ENCODE measurements around the gene PSPN.
"Not testable (repeated sequence)": the region's sequence is repeated elsewhere in the genome, so short reads cannot be mapped to it uniquely, and the experiment has no call there.

PSPN gene

GRCh38 chr19:6414793-6415590, 39.3 kb upstream of the PSPN start:
- Histone ChIP-seq H3K4me3 (ENCODE audit: low read length) (no peak overlapping the region), H3K36me3 (ENCODE audit: control insufficient read depth, insufficient read depth, low read length) (peaks cover 39% of the 10 kb centered on the region), H3K27ac (ENCODE audit: low read depth, low read length) (no peak overlapping the region)

GRCh38 chr19:6413721-6414643, 38.2 kb upstream of the PSPN start:
- H3K27me3 ChIP-seq (ENCODE audit: control insufficient read depth, insufficient read depth, low read length), result no peaks in the 10 kb centered on the region
- no peak overlapping the region for H3K4me3 ChIP-seq (ENCODE audit: low read length)
- H3K9ac ChIP-seq (ENCODE audit: low read length), result no peak overlapping the region
- H3K27ac ChIP-seq (ENCODE audit: low read depth, low read length), result no peak overlapping the region
- no peaks in the 10 kb centered on the region for H3K4me1 ChIP-seq (ENCODE audit: control insufficient read depth, insufficient read depth, low read length)
- peaks cover 39% of the 10 kb centered on the region for H3K36me3 ChIP-seq (ENCODE audit: control insufficient read depth, insufficient read depth, low read length)

More at GRCh38 chr19:6414793-6415590, 39.3 kb upstream of the PSPN start:
- Histone ChIP-seq H3K9ac (ENCODE audit: low read length) (no peak overlapping the region), H3K4me1 (ENCODE audit: control insufficient read depth, insufficient read depth, low read length) (no peaks in the 10 kb centered on the region), H3K27me3 (ENCODE audit: control insufficient read depth, insufficient read depth, low read length) (no peaks in the 10 kb centered on the region)

- H3K9ac ChIP-seq (ENCODE audit: low read length), result no peak overlapping the region
- H3K4me3 ChIP-seq (ENCODE audit: low read length), result no peak overlapping the region
- no peaks in the 10 kb centered on the region for H3K27me3 ChIP-seq (ENCODE audit: control insufficient read depth, insufficient read depth, low read length)
- H3K27ac ChIP-seq (ENCODE audit: low read depth, low read length), result no peak overlapping the region
- no peaks in the 10 kb centered on the region for H3K4me1 ChIP-seq (ENCODE audit: control insufficient read depth, insufficient read depth, low read length)
- peaks cover 37% of the 10 kb centered on the region for H3K36me3 ChIP-seq (ENCODE audit: control insufficient read depth, insufficient read depth, low read length)
Measured at GRCh38 chr19:6413291-6413690, 37.6 kb upstream of the PSPN start.

GRCh38 chr19:6412447-6413091, 36.8 kb upstream of the PSPN start:
- Histone ChIP-seq H3K36me3 (ENCODE audit: control insufficient read depth, insufficient read depth, low read length) (peaks cover 31% of the 10 kb centered on the region), H3K4me1 (ENCODE audit: control insufficient read depth, insufficient read depth, low read length) (no peaks in the 10 kb centered on the region), H3K27me3 (ENCODE audit: control insufficient read depth, insufficient read depth, low read length) (no peaks in the 10 kb centered on the region), H3K27ac (ENCODE audit: low read depth, low read length) (no peak overlapping the region), H3K4me3 (ENCODE audit: low read length) (no peak overlapping the region), H3K9ac (ENCODE audit: low read length) (no peak overlapping the region)

GRCh38 chr19:6412061-6412446, 36.3 kb upstream of the PSPN start:
- no peak overlapping the region for H3K4me3 ChIP-seq (ENCODE audit: low read length)
- no peaks in the 10 kb centered on the region for H3K4me1 ChIP-seq (ENCODE audit: control insufficient read depth, insufficient read depth, low read length)
- H3K36me3 ChIP-seq (ENCODE audit: control insufficient read depth, insufficient read depth, low read length), result peaks cover 26% of the 10 kb centered on the region
- H3K27me3 ChIP-seq (ENCODE audit: control insufficient read depth, insufficient read depth, low read length), result no peaks in the 10 kb centered on the region
- no peak overlapping the region for H3K27ac ChIP-seq (ENCODE audit: low read depth, low read length)
- H3K9ac ChIP-seq (ENCODE audit: low read length), result no peak overlapping the region

- H3K9ac ChIP-seq (ENCODE audit: low read length), result no peak overlapping the region
- peaks cover 4% of the 10 kb centered on the region for H3K36me3 ChIP-seq (ENCODE audit: control insufficient read depth, insufficient read depth, low read length)
- H3K4me3 ChIP-seq (ENCODE audit: low read length), result no peak overlapping the region
- H3K27ac ChIP-seq (ENCODE audit: low read depth, low read length), result no peak overlapping the region
- no peaks in the 10 kb centered on the region for H3K4me1 ChIP-seq (ENCODE audit: control insufficient read depth, insufficient read depth, low read length)
- no peaks in the 10 kb centered on the region for H3K27me3 ChIP-seq (ENCODE audit: control insufficient read depth, insufficient read depth, low read length)
Measured at GRCh38 chr19:6409346-6409745, 33.6 kb upstream of the PSPN start.

- Histone ChIP-seq H3K36me3 (ENCODE audit: control insufficient read depth, insufficient read depth, low read length) (no peaks in the 10 kb centered on the region), H3K4me3 (ENCODE audit: low read length) (no peak overlapping the region), H3K27ac (ENCODE audit: low read depth, low read length) (no peak overlapping the region), H3K4me1 (ENCODE audit: control insufficient read depth, insufficient read depth, low read length) (no peaks in the 10 kb centered on the region), H3K27me3 (ENCODE audit: control insufficient read depth, insufficient read depth, low read length) (no peaks in the 10 kb centered on the region), H3K9ac (ENCODE audit: low read length) (no peak overlapping the region)
Measured at GRCh38 chr19:6406401-6406800, 30.7 kb upstream of the PSPN start.

- no peak overlapping the region for H3K27ac ChIP-seq (ENCODE audit: low read depth, low read length)
- H3K4me1 ChIP-seq (ENCODE audit: control insufficient read depth, insufficient read depth, low read length), result no peaks in the 10 kb centered on the region
- H3K9ac ChIP-seq (ENCODE audit: low read length), result no peak overlapping the region
- H3K36me3 ChIP-seq (ENCODE audit: control insufficient read depth, insufficient read depth, low read length), result no peaks in the 10 kb centered on the region
- H3K4me3 ChIP-seq (ENCODE audit: low read length), result no peak overlapping the region
- H3K27me3 ChIP-seq (ENCODE audit: control insufficient read depth, insufficient read depth, low read length), result no peaks in the 10 kb centered on the region
Measured at GRCh38 chr19:6402837-6403608, 27.3 kb upstream of the PSPN start.

GRCh38 chr19:6402058-6402457, 26.3 kb upstream of the PSPN start:
- H3K27ac ChIP-seq (ENCODE audit: low read depth, low read length), result no peak overlapping the region

GRCh38 chr19:6400062-6400944, 24.6 kb upstream of the PSPN start:
- H3K4me3 ChIP-seq (ENCODE audit: low read length); H3K36me3 ChIP-seq (ENCODE audit: control insufficient read depth, insufficient read depth, low read length); H3K9ac ChIP-seq (ENCODE audit: low read length); H3K4me1 ChIP-seq (ENCODE audit: control insufficient read depth, insufficient read depth, low read length); H3K27ac ChIP-seq (ENCODE audit: low read depth, low read length); H3K27me3 ChIP-seq (ENCODE audit: control insufficient read depth, insufficient read depth, low read length): not testable (repeated sequence)

More at GRCh38 chr19:6402058-6402457, 26.3 kb upstream of the PSPN start:
- H3K27me3 ChIP-seq (ENCODE audit: control insufficient read depth, insufficient read depth, low read length), result no peaks in the 10 kb centered on the region
- H3K4me1 ChIP-seq (ENCODE audit: control insufficient read depth, insufficient read depth, low read length), result no peaks in the 10 kb centered on the region
- no peaks in the 10 kb centered on the region for H3K36me3 ChIP-seq (ENCODE audit: control insufficient read depth, insufficient read depth, low read length)
- H3K9ac ChIP-seq (ENCODE audit: low read length), result no peak overlapping the region
- no peak overlapping the region for H3K4me3 ChIP-seq (ENCODE audit: low read length)

GRCh38 chr19:6396305-6396704, 20.6 kb upstream of the PSPN start:
- H3K36me3 ChIP-seq (ENCODE audit: control insufficient read depth, insufficient read depth, low read length), result no peaks in the 10 kb centered on the region
- H3K4me1 ChIP-seq (ENCODE audit: control insufficient read depth, insufficient read depth, low read length), result peaks cover 12% of the 10 kb centered on the region
- H3K9ac ChIP-seq (ENCODE audit: low read length), result no peak overlapping the region
- no peaks in the 10 kb centered on the region for H3K27me3 ChIP-seq (ENCODE audit: control insufficient read depth, insufficient read depth, low read length)
- H3K4me3 ChIP-seq (ENCODE audit: low read length), result no peak overlapping the region
- no peak overlapping the region for H3K27ac ChIP-seq (ENCODE audit: low read depth, low read length)
